Measurements from ENCODE around the gene MAPKAPK2.

DNA sequence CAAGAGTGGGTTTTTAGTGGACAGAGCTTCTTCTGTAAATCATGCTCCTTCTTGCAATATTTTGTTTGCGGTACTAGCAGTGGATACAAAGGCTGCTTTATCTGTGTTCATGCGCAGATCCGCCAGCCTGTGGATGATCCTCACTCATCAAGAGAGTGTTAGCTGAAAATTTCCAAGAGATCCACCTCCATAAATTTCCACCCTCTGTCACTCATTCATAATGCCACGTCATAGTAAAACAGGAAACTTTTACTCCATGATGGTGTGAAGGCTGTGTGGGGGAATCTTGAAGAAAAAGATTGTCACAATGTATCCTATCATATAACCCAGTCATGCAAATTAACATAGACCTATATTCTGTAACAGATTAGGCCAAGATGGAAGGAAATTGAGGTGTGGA is 4.4 kb upstream of the MAPKAPK2 start:
- TF ChIP-seq, protein P1, sequence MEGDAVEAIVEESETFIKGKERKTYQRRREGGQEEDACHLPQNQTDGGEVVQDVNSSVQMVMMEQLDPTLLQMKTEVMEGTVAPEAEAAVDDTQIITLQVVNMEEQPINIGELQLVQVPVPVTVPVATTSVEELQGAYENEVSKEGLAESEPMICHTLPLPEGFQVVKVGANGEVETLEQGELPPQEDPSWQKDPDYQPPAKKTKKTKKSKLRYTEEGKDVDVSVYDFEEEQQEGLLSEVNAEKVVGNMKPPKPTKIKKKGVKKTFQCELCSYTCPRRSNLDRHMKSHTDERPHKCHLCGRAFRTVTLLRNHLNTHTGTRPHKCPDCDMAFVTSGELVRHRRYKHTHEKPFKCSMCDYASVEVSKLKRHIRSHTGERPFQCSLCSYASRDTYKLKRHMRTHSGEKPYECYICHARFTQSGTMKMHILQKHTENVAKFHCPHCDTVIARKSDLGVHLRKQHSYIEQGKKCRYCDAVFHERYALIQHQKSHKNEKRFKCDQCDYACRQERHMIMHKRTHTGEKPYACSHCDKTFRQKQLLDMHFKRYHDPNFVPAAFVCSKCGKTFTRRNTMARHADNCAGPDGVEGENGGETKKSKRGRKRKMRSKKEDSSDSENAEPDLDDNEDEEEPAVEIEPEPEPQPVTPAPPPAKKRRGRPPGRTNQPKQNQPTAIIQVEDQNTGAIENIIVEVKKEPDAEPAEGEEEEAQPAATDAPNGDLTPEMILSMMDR (conservative IDR thresholded peaks at IDR 0.05; ENCODE audit: low read length) = no peak
- no peak for TF ChIP-seq EZH2phosphoT487 (IDR thresholded peaks at IDR 0.05; ENCODE audit: borderline replicate concordance, low read depth, low read length)

Data from OCI-LY7 (cell line).